Epithelial cell of proximal tubule (primary cell): ENCODE results near the gene ADAP1. TPM values are rescaled to one million over a fixed set of nuclear protein-coding genes. Genes with fewer than 3 reads are reported as not detected.

Experiments used
- DNase-seq: peaks from one replicate; pipeline ENCODE4 v3.0.0-alpha.2; 2011; ENCODE audit warnings: low read depth
- H3K4me3 ChIP-seq: 2 replicates; pipeline ENCODE4 v1.5.1; 2011; ENCODE audit warnings: low read depth, mild to moderate bottlenecking, low read length
- CTCF ChIP-seq: conservative IDR thresholded peaks from 2 replicates; pipeline ENCODE4 v1.5.1; 2012; ENCODE audit warnings: low read depth, mild to moderate bottlenecking, low read length
- total RNA-seq: library from RNA; depleted of rRNA; stranded (reverse); fragments of >200 nt; gene quantifications from 2 replicates; pipeline ENCODE4 v1.2.3, GENCODE V29; 2015

The ADAP1 gene
- total RNA-seq, 1 donor from 2014 or later, result 7.2 TPM

GRCh38 chr7:853366-854117 lies 100.9 kb downstream of the ADAP1 start:
- H3K4me3 ChIP-seq, result no peak overlapping the region
- TF ChIP-seq CTCF, result no peak
- no peak for DNase-seq

- TF ChIP-seq CTCF, result no peak
Observed at GRCh38 chr7:851204-851603, 103.3 kb downstream of the ADAP1 start.

GRCh38 chr7:849781-850180 lies 104.7 kb downstream of the ADAP1 start:
- H3K4me3 ChIP-seq, result no peak overlapping the region

More at GRCh38 chr7:851204-851603, 103.3 kb downstream of the ADAP1 start:
- no peak overlapping the region for H3K4me3 ChIP-seq
- DNase-seq, result no peak

GRCh38 chr7:849145-849544 lies 105.3 kb downstream of the ADAP1 start:
- no peak for TF ChIP-seq CTCF
- H3K4me3 ChIP-seq, result no peak overlapping the region
- DNase-seq, result no peak

More at GRCh38 chr7:849781-850180, 104.7 kb downstream of the ADAP1 start:
- DNase-seq, result no peak
- TF ChIP-seq CTCF, result no peak

Other genes with a start within 250 kb of the ADAP1 start
- 64.1 and 83.6 TPM in 2 replicates for gene DNAAF5, start 228.0 kb downstream of the ADAP1 start, total RNA-seq
- gene PRKAR1B, start 227.4 kb downstream of the ADAP1 start, total RNA-seq, result 12.2 and 23.0 TPM in 2 replicates
- 117 and 270 TPM in 2 replicates for gene SUN1, start 122.2 kb downstream of the ADAP1 start, total RNA-seq
- 32.6 and 42.2 TPM in 2 replicates for gene GET4, start 78.1 kb downstream of the ADAP1 start, total RNA-seq
- gene COX19, start 20.9 kb upstream of the ADAP1 start, total RNA-seq, result 4.6 and 5.4 TPM in 2 replicates
- not detected in 2 replicates for gene CYP2W1, start 28.5 kb upstream of the ADAP1 start, total RNA-seq
- 0.23 TPM in 1 of 2 replicates, not detected in the other for gene GPR146, start 89.9 kb upstream of the ADAP1 start, total RNA-seq
- 0.72 and 0.81 TPM in 2 replicates for gene GPER1, start 133.4 kb upstream of the ADAP1 start, total RNA-seq
- gene ZFAND2A, start 205.5 kb upstream of the ADAP1 start, total RNA-seq, result 17.2 and 32.8 TPM in 2 replicates